Measurements from ENCODE around the gene TLK2.
"Not testable (repeated sequence)": the region's sequence is repeated elsewhere in the genome, so short reads cannot be mapped to it uniquely, and the experiment has no call there.

- TF ChIP-seq CTCF (IDR thresholded peaks at IDR 0.05); HOXB13 (CRISPR knock-in tag; IDR thresholded peaks at IDR 0.05; ENCODE audit: low read depth); FOSL2 (IDR thresholded peaks at IDR 0.05); FOSL2 (CRISPR knock-in tag; IDR thresholded peaks at IDR 0.05); POLR2A (IDR thresholded peaks at IDR 0.05; ENCODE audit: low read length); CBX2 (IDR thresholded peaks at IDR 0.05; ENCODE audit: borderline replicate concordance, low read depth); EP300 (IDR thresholded peaks at IDR 0.05); KDM1A (IDR thresholded peaks at IDR 0.05; ENCODE audit: low read depth); JUN (IDR thresholded peaks at IDR 0.05); E2F6 (IDR thresholded peaks at IDR 0.05; ENCODE audit: borderline replicate concordance, low read depth); RFX5 (IDR thresholded peaks at IDR 0.05); RAD21 (conservative IDR thresholded peaks at IDR 0.05 in 1 of 2, IDR thresholded peaks at IDR 0.05 in 1 of 2); MAFK (IDR thresholded peaks at IDR 0.05; ENCODE audit: partially characterized antibody): not testable (repeated sequence)
- TF ChIP-seq, protein P1, sequence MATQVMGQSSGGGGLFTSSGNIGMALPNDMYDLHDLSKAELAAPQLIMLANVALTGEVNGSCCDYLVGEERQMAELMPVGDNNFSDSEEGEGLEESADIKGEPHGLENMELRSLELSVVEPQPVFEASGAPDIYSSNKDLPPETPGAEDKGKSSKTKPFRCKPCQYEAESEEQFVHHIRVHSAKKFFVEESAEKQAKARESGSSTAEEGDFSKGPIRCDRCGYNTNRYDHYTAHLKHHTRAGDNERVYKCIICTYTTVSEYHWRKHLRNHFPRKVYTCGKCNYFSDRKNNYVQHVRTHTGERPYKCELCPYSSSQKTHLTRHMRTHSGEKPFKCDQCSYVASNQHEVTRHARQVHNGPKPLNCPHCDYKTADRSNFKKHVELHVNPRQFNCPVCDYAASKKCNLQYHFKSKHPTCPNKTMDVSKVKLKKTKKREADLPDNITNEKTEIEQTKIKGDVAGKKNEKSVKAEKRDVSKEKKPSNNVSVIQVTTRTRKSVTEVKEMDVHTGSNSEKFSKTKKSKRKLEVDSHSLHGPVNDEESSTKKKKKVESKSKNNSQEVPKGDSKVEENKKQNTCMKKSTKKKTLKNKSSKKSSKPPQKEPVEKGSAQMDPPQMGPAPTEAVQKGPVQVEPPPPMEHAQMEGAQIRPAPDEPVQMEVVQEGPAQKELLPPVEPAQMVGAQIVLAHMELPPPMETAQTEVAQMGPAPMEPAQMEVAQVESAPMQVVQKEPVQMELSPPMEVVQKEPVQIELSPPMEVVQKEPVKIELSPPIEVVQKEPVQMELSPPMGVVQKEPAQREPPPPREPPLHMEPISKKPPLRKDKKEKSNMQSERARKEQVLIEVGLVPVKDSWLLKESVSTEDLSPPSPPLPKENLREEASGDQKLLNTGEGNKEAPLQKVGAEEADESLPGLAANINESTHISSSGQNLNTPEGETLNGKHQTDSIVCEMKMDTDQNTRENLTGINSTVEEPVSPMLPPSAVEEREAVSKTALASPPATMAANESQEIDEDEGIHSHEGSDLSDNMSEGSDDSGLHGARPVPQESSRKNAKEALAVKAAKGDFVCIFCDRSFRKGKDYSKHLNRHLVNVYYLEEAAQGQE (IDR thresholded peaks at IDR 0.05): not testable (repeated sequence)
Measured at GRCh38 chr17:62482553-62482952, 3.9 kb downstream of the TLK2 start.
